ENCODE results near the gene CACNA1E.

DNA sequence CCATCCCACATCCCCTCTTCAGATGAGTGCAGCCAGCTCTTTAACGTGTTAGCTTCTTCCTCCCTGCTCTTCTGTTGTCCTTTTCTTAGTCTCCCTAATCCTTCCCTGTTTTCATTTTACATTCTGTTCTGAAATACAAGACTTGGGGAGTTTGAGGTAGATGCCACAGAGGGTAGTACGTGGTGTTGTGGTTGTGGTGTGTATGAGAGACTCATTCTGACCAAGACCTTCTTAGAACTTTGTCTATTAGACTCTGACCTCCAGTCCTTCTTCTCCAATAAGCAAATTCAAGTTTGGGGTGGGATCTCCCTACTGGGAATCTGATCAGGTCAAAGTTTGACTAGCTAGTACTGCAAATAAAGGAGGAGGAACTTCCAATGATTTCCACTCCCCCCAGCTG is 39.5 kb downstream of the CACNA1E start:
- TF ChIP-seq POLR2A (IDR thresholded peaks at IDR 0.05; ENCODE audit: low read depth, low read length) = no peak
- TF ChIP-seq POLR2AphosphoS5 (IDR thresholded peaks at IDR 0.05; ENCODE audit: low read depth, low read length) = no peak
- no peak for TF ChIP-seq PAX5 (IDR thresholded peaks at IDR 0.05; ENCODE audit: insufficient read depth, low read length, severe bottlenecking)
- no peak for TF ChIP-seq TAF1 (IDR thresholded peaks at IDR 0.05; ENCODE audit: low read depth, low read length)
- no peak for TF ChIP-seq SPI1 (IDR thresholded peaks at IDR 0.05; ENCODE audit: low read depth, low read length)
